ENCODE results near the gene NDUFB10.

- no peak for TF ChIP-seq CTCF (IDR thresholded peaks at IDR 0.05)
- no peak for TF ChIP-seq POLR2A (IDR thresholded peaks at IDR 0.05)
- TF ChIP-seq EP300 (IDR thresholded peaks at IDR 0.05; ENCODE audit: low read depth): no peak
Observed at GRCh38 chr16:2004795-2005517, 45.6 kb downstream of the NDUFB10 start.
